RWPE1 (cell line): ENCODE data around the gene PRXL2B.

Experiments
- CTCF ChIA-PET: fragments of 350-600 bp; sonication (Branson Sonifier 250); formaldehyde crosslinking; extraction: SDS; loops from one replicate; lab custom pipeline; 2021; lab: Yijun Ruan, JAX
- POLR2A ChIA-PET: fragments of 400-600 bp; formaldehyde crosslinking; extraction: SDS; loops from one replicate; lab custom pipeline; 2020; ENCODE audit warnings: antibody characterized with exemption; ENCODE audit not compliant: low non-redundant PET; lab: Yijun Ruan, JAX
- DNase-seq: peaks from one replicate; pipeline ENCODE4 v3.0.0; 2012; ENCODE audit warnings: low spot score
- H3K27ac ChIP-seq: fragments of 450-650 bp; 2 replicates; pipeline ENCODE4 v1.5.1; 2017
- TF ChIP-seq, protein P1 (sequence below): fragments of 450-650 bp; conservative IDR thresholded peaks from 2 replicates; pipeline ENCODE4 v1.5.1; 2017; ENCODE audit warnings: low read depth, mild to moderate bottlenecking

Gene PRXL2B

DNA sequence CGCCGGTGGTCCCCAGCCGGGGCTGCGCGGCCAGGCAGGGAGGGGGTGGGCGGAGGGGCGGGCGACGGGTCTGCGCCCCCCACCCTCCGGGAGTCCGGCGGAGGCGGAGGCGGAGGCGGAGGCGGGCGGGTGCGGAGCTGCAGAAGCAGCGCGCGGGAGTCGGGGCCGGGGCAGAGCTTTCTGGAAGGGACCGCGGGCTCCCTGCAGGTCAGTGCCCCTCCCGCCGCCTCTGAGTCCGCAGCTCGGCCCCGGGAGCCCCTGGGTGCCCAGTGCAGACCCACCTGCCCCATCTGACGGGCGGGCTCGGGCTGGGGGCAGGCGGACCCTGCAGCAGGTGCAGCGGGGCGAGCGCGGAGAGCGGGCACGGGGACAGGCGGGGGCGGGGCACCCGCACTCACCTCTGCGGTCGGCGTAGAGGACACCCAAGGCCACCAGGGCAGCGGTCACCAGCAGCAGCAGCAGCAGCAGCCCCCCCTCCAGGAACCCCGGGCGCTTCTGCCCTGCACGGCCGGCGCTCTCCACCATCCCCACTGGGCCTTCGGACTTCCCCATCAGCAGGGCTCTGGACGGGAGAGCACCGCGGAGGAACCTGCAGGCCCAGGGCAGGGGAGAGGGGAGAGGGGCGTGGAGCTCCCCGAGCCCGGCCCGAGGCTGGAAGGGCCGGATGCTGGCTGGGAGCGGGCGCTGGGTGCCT lies 42.5 kb downstream of the PRXL2B start:
- ChIA-PET POLR2A (no interaction called here), CTCF (no interaction called here)
- TF ChIP-seq, protein P1, sequence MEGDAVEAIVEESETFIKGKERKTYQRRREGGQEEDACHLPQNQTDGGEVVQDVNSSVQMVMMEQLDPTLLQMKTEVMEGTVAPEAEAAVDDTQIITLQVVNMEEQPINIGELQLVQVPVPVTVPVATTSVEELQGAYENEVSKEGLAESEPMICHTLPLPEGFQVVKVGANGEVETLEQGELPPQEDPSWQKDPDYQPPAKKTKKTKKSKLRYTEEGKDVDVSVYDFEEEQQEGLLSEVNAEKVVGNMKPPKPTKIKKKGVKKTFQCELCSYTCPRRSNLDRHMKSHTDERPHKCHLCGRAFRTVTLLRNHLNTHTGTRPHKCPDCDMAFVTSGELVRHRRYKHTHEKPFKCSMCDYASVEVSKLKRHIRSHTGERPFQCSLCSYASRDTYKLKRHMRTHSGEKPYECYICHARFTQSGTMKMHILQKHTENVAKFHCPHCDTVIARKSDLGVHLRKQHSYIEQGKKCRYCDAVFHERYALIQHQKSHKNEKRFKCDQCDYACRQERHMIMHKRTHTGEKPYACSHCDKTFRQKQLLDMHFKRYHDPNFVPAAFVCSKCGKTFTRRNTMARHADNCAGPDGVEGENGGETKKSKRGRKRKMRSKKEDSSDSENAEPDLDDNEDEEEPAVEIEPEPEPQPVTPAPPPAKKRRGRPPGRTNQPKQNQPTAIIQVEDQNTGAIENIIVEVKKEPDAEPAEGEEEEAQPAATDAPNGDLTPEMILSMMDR: no peak
- no peak overlapping the region for H3K27ac ChIP-seq
- DNase-seq: no peak

DNA sequence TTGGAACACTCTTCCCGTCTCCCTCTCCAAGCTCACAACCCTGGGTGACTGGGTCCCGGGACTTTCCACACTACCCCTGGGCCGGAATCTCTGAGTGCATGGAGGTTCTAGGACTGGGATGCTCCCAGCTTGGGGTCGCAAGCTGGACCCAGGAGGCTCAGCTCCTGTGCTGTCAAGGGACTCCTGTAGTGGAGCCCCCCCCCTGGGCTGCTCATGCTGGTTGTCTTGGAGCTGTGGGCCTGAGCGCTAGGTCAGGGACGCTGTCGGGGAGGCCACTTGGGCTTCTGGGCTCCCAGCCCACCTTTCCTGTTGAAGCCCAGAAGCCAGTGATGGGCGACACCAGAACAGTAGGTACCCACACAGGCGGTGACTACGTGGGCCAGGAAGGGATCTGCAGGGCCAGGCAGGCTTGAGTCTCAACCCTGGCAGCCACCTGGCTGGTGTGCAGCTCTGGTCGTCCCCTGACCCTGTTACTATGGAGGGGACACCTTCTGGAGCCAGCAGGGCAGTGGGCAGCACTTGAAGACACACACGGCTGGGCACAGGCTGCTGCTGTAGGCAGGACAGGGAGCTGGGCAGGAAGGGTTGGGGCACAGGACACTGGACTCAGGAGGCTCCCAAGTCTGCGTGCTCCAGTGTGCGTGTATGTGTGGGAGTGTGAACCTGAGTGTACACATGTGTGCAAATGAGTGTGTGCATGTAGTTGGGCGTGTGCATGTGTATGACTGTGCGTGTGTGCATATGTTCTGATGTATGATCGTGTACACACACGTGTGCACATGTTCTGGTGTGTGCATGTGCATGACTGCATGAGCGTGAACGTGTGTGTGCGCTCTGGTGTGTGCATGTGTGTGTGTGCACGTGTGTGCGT lies 43.3 kb downstream of the PRXL2B start:
- POLR2A ChIA-PET: interaction anchor here (0.5 kb wide), 1 partner anchor 57 kb away, joined by 3 read pairs; no protein-coding TSS in a partner anchor
- H3K27ac ChIP-seq: no peak overlapping the region
- TF ChIP-seq, protein P1: no peak
- CTCF ChIA-PET: no interaction called here
- DNase-seq: no peak

DNA sequence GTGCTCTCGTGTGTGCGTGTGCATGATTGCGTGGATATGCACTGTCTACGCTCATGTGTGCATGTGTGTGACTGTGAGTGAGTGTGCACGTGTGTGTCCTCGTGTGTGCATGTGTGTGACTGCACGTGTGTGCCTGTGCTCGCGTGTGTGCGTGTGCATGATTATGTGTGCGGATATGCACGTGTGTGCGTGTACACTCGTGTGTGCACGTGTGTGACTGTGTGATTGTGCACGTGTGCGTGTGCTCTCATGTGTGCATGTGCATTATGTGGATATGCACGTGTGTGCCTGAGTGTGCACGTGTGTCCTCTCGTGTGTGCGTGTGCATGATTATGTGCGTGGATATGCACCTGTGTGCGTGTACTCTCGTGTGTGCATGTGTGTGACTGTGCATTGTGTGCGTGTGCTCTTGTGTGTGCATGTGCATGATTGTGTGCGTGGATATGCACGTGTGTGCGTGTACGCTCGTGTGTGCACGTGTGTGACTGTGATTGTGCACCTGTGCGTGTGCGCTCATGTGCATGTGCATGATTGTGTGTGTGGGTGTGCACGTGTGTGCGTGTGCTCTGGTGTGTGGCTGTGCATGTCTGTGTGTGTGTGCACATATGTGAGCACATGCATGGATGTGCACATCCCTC lies 44.0 kb downstream of the PRXL2B start:
- ChIA-PET POLR2A (no interaction called here), CTCF (interaction anchor here (0.6 kb wide), 1 partner anchor 20 kb away, joined by 3 read pairs; no protein-coding TSS in a partner anchor)
- no peak for DNase-seq
- no peak overlapping the region for H3K27ac ChIP-seq
- TF ChIP-seq, protein P1: no peak

DNA sequence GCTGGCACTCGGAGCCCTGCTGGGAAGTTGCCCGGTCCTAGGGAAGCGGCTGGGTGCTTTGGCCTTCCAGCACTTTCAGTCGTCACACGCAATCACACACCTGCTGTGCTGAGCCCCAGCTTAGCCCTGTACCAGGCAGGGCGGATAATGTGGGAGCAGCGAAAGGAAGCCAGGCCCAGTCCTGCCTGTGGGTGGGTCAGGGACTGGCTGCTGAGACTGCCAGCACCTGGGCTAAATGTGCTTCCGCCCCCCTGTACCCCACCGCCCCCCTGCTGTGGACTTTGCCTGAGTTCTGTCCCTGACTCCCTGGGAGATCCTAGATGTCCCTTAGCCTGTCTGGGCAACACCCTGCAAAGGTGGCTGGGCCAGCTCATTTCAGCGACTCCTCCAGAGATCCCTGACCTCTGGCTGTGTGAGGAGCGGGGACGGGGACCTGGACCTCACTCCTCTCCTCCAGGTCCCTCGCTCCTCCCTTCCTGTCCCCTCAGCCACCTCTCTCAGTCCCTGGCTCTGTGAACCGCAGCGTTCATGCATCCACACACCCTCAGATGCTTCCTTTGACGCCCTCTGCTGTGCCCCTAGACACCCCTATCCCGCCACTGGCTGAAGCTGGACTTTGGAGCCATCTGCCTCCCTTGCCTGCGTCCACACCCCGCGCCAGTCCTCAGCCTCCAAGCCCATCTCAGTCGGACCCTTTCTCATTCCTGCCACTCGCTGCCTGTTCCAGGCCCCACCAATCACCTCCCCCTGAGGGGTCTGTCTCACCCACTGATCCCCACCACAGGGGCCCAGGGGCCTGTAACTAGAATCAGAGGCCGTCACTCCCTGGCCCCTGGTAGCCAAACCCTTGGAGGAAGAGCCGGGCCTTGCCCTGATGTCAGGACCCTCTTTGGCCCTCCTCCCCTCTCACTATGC lies 44.8 kb downstream of the PRXL2B start:
- DNase-seq: no peak
- no peak overlapping the region for H3K27ac ChIP-seq
- POLR2A ChIA-PET: no interaction called here
- CTCF ChIA-PET: interaction anchor here (0.6 kb wide), 2 partner anchors 19 to 168 kb away, joined by 3 to 4 read pairs; no protein-coding TSS in a partner anchor
- TF ChIP-seq, protein P1: no peak

DNA sequence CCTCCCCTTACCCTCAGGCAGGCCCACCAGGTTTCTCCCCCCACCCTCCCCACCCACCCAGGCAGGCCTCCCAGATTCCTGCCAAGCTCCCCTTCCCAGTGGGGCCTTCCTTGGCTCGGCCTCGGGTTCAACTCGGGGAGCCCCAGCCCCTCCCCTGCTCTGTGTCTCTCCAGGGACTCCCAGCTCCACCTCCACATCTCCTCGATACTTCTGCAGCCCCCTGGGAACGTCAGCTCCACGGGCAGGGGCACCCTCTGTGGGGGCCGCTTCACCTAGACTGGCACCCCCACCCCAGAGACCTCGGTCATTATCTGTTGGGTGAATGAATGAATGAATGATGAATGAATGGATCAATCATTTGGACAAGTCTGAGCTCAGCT lies 45.5 kb downstream of the PRXL2B start:
- CTCF ChIA-PET: interaction anchor here (0.6 kb wide), 1 partner anchor 168 kb away, joined by 4 read pairs; no protein-coding TSS in a partner anchor

More for the DNA sequence above, 45.5 kb downstream of the PRXL2B start:
- POLR2A ChIA-PET: no interaction called here
- H3K27ac ChIP-seq: no peak overlapping the region
- TF ChIP-seq, protein P1: no peak
- no peak for DNase-seq
